Prostate gland (tissue), 2 donors: ENCODE measurements around the gene KRT14. TPM values are rescaled to one million over a fixed set of nuclear protein-coding genes. Genes with fewer than 3 reads are reported as not detected.

Source experiments
- DNase-seq: peaks from one replicate; pipeline ENCODE4 v3.0.0-alpha.2; 2019; ENCODE audit warnings: low spot score
- H3K27ac ChIP-seq, 2 donors: fragments of 200-600 bp; sonication (generic); 2 replicates each; pipeline ENCODE4 v1.5.1; 2017 to 2019
- H3K27me3 ChIP-seq: fragments of 200-600 bp; sonication (generic); replicated peaks from 2 replicates; pipeline ENCODE4 v1.5.1; 2019; ENCODE audit not compliant: insufficient read depth
- H3K36me3 ChIP-seq, 2 donors: fragments of 200-600 bp; sonication (generic); 1 replicate in 1 of 2; 2 replicates in 1 of 2; pipeline versions ENCODE4 v1.5.1 to v1.8.1; 2017 to 2019
- H3K4me1 ChIP-seq: fragments of 200-600 bp; sonication (generic); replicated peaks from 2 replicates; pipeline ENCODE4 v1.5.1; 2019
- H3K4me3 ChIP-seq, 2 donors: fragments of 200-600 bp; sonication (generic); 2 replicates each; pipeline ENCODE4 v1.5.1; 2017 to 2019
- H3K9me3 ChIP-seq: fragments of 200-600 bp; sonication (generic); 2 replicates; pipeline ENCODE4 v1.5.1; 2017
- CTCF ChIP-seq, 4 experiments: fragments of 200-600 bp in 2 of 4; fragments of 450-650 bp in 2 of 4; sonication (generic) in 2 of 4; IDR thresholded peaks; 1 replicate in 3 of 4; 2 replicates in 1 of 4; pipeline ENCODE4 v1.5.1; 2016 to 2019; ENCODE audit warnings: antibody characterized with exemption in 4 of 4, mild to moderate bottlenecking in 2 of 4, moderate library complexity in 2 of 4
- POLR2A ChIP-seq: fragments of 450-650 bp; IDR thresholded peaks from one replicate; pipeline ENCODE4 v1.6.1; 2016; ENCODE audit warnings: antibody characterized with exemption, mild to moderate bottlenecking
- POLR2AphosphoS5 ChIP-seq: sonication (generic); formaldehyde crosslinking; IDR thresholded peaks from one replicate; pipeline ENCODE4 v1.6.1; 2017; ENCODE audit warnings: antibody characterized with exemption
- WGBS: methylation state at CpG from one replicate; pipeline ENCODE4 v1.1.5; 2018; 5-methylcytosine and 5-hydroxymethylcytosine counted together
- intact Hi-C: fragments of 100-400 bp; cut with DNase I; formaldehyde crosslinking; loops from one replicate; pipeline ENCODE4 v1.14.2; 2022
- total RNA-seq, 2 donors: library from RNA; depleted of rRNA; stranded (reverse); fragments of >200 nt; gene quantifications; one replicate each; pipeline ENCODE4 v1.1.0, GENCODE V29; 2016

Gene KRT14
- total RNA-seq, 2 donors from 2014 or later: 28.1 to 298 TPM

GRCh38 chr17:41575336-41575735, 11.4 kb downstream of the KRT14 start:
- Histone ChIP-seq H3K27ac (no peak overlapping the region), H3K36me3 (no peaks in the 10 kb centered on the region), H3K4me1 (no peaks in the 10 kb centered on the region), H3K9me3 (no peaks in the 10 kb centered on the region), H3K27me3 (no peaks in the 10 kb centered on the region), H3K4me3 (no peak overlapping the region)
- 69% methylated on average over 3 of the region's 3 CpGs for WGBS
- intact Hi-C loops: no loop called here
- no peak for DNase-seq
- TF ChIP-seq POLR2AphosphoS5 (no peak), CTCF (IDR thresholded peaks at IDR 0.05) (no peak), POLR2A (no peak)

GRCh38 chr17:41571561-41572434, 14.9 kb downstream of the KRT14 start, which contains the start of gene KRT9:
Gene KRT9, minus strand, starts transcription at chr17:41572059. Its CDS starts 67 bp downstream, at chr17:41571992.
- 63% methylated on average over 24 of the region's 24 CpGs for WGBS
- Histone ChIP-seq H3K9me3 (no peaks in the 10 kb centered on the region), H3K4me3 (no peak within 1 kb of the TSS), H3K27ac (no peak within 1 kb of the TSS), H3K27me3 (no peaks in the 10 kb centered on the region), H3K4me1 (no peaks in the 10 kb centered on the region), H3K36me3 (no peaks in the 10 kb centered on the region)
- intact Hi-C loops: no loop called here
- no peak for DNase-seq
- no peak for TF ChIP-seq POLR2AphosphoS5
- no peak for TF ChIP-seq CTCF (IDR thresholded peaks at IDR 0.05)
- no peak for TF ChIP-seq POLR2A

GRCh38 chr17:41567317-41567716, 19.4 kb downstream of the KRT14 start:
- no peaks in the 10 kb centered on the region for H3K27me3 ChIP-seq
- H3K27ac ChIP-seq: no peak overlapping the region
- intact Hi-C loops: no loop called here
- TF ChIP-seq CTCF (IDR thresholded peaks at IDR 0.05): no peak
- TF ChIP-seq POLR2A: no peak
- TF ChIP-seq POLR2AphosphoS5: no peak
- no peaks in the 10 kb centered on the region for H3K9me3 ChIP-seq
- 94% methylated on average over 6 of the region's 6 CpGs for WGBS
- DNase-seq: no peak
- H3K36me3 ChIP-seq: no peaks in the 10 kb centered on the region
- H3K4me1 ChIP-seq: no peaks in the 10 kb centered on the region
- H3K4me3 ChIP-seq: no peak overlapping the region

GRCh38 chr17:41565338-41565737, 21.4 kb downstream of the KRT14 start:
- no peak overlapping the region for H3K27ac ChIP-seq
- H3K27me3 ChIP-seq: no peaks in the 10 kb centered on the region
- no peaks in the 10 kb centered on the region for H3K36me3 ChIP-seq
- H3K4me1 ChIP-seq: no peaks in the 10 kb centered on the region
- DNase-seq: no peak
- no peak for TF ChIP-seq CTCF (IDR thresholded peaks at IDR 0.05)
- no peak for TF ChIP-seq POLR2A
- no peak for TF ChIP-seq POLR2AphosphoS5
- intact Hi-C loops: no loop called here
- no peak overlapping the region for H3K4me3 ChIP-seq
- no peaks in the 10 kb centered on the region for H3K9me3 ChIP-seq
